ENCODE results near the gene ARVCF. TPM values are rescaled to one million over a fixed set of nuclear protein-coding genes. Genes with fewer than 3 reads are reported as not detected.

ARVCF gene
- total RNA-seq, 4 donors from 2014 or later, result 25.2 to 53.7 (median 38.1) TPM

GRCh38 chr22:19986011-19986409, 30.6 kb downstream of the ARVCF start:
- WGBS, 2 donors, result 25 to 38% methylated on average over 2 of the region's 2 CpGs
- no peak overlapping the region for H3K4me3 ChIP-seq (ENCODE audit: low read depth, poor library complexity, severe bottlenecking)
- DNase-seq (ENCODE audit: low spot score in 2 of 2), result no peak
- intact Hi-C loops (cut with DNase I; ENCODE audit: low total_unique reads), result no loop called here
- no peak for TF ChIP-seq POLR2A (IDR thresholded peaks at IDR 0.05)
- no peak for TF ChIP-seq CTCF (IDR thresholded peaks at IDR 0.05)

- WGBS, 2 donors, result 75 to 82% methylated on average over 11 of the region's 11 CpGs
- TF ChIP-seq CTCF (IDR thresholded peaks at IDR 0.05) (no peak), POLR2A (IDR thresholded peaks at IDR 0.05) (no peak)
- intact Hi-C loops (cut with DNase I; ENCODE audit: low total_unique reads), result no loop called here
- DNase-seq (ENCODE audit: low spot score in 2 of 2), result no peak
- H3K4me3 ChIP-seq (ENCODE audit: low read depth, poor library complexity, severe bottlenecking), result no peak overlapping the region
Observed at GRCh38 chr22:19984851-19985811, 31.5 kb downstream of the ARVCF start.

GRCh38 chr22:19984201-19984753, 32.3 kb downstream of the ARVCF start:
- WGBS, 2 donors, result 40 to 57% methylated on average over 15 to 18 of the region's 19 CpGs
- TF ChIP-seq CTCF (IDR thresholded peaks at IDR 0.05) (no peak), POLR2A (IDR thresholded peaks at IDR 0.05) (no peak)
- H3K4me3 ChIP-seq (ENCODE audit: low read depth, poor library complexity, severe bottlenecking), result no peak overlapping the region
- peak in 1 of 2 donors; percentile 54 for DNase-seq (ENCODE audit: low spot score in 2 of 2)
- intact Hi-C loops (cut with DNase I; ENCODE audit: low total_unique reads), result no loop called here

GRCh38 chr22:19983741-19984140, 32.9 kb downstream of the ARVCF start:
- TF ChIP-seq POLR2A (IDR thresholded peaks at IDR 0.05) (no peak), CTCF (IDR thresholded peaks at IDR 0.05) (no peak)
- intact Hi-C loops (cut with DNase I; ENCODE audit: low total_unique reads), result no loop called here
- WGBS, 2 donors, result 65 to 70% methylated on average over 5 of the region's 5 CpGs
- H3K4me3 ChIP-seq (ENCODE audit: low read depth, poor library complexity, severe bottlenecking), result no peak overlapping the region
- no peak for DNase-seq (ENCODE audit: low spot score in 2 of 2)

GRCh38 chr22:19982991-19983578, 33.5 kb downstream of the ARVCF start:
- no peak overlapping the region for H3K4me3 ChIP-seq (ENCODE audit: low read depth, poor library complexity, severe bottlenecking)
- TF ChIP-seq POLR2A (IDR thresholded peaks at IDR 0.05), result no peak
- TF ChIP-seq CTCF (IDR thresholded peaks at IDR 0.05), result no peak
- intact Hi-C loops (cut with DNase I; ENCODE audit: low total_unique reads), result no loop called here
- DNase-seq (ENCODE audit: low spot score in 2 of 2), result no peak
- 60 to 62% methylated on average over 7 to 8 of the region's 8 CpGs for WGBS, 2 donors
